Renal pelvis (tissue), 4 donors: Measurements from ENCODE around the gene HK1. TPM values are rescaled to one million over a fixed set of nuclear protein-coding genes. Genes with fewer than 3 reads are reported as not detected.
"Not testable (repeated sequence)": the region's sequence is repeated elsewhere in the genome, so short reads cannot be mapped to it uniquely, and the experiment has no call there.

Source experiments
- DNase-seq: peaks from one replicate; pipeline ENCODE4 v3.0.0-alpha.2; 2013
- polyA plus RNA-seq, 3 donors: library from polyadenylated mRNA; unstranded; fragments of 120-200 nt; gene quantifications; one replicate each; pipeline ENCODE4 v1.2.1, GENCODE V29; 2013; ENCODE audit not compliant: insufficient read length in 3 of 3

HK1 gene
- polyA plus RNA-seq, 3 donors, result 48.5 to 56.6 (median 51.2) TPM

DNA sequence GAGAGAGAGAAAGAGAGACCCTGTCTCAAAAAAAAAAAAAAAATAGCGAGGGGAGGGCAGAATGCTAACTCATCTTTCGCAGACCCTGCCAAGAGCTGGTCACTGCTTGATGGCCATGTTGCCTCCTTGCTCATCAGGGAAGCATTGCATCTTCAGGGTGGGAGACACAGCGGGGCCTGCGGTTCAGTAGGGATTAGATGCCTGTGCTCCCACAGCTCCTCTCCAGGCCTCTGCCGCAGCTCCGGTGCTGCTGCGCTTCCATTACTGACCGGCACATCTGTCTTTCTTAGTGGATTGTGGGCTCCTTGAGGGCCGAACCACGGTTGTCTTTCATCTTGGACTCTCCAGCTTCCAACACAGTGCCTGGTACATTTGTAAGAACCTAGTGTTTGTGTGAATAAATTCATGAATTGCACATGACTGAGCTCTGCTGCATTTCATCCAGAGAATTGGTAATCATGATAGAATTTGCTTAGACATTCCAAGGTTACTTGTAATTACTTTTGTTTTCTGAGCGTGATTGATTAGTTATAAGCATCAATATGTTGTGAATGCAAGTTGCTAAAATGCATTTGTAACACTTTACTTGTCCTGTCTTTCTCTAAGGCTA is 16.8 kb downstream of the HK1 start:
- no peak for DNase-seq

DNA sequence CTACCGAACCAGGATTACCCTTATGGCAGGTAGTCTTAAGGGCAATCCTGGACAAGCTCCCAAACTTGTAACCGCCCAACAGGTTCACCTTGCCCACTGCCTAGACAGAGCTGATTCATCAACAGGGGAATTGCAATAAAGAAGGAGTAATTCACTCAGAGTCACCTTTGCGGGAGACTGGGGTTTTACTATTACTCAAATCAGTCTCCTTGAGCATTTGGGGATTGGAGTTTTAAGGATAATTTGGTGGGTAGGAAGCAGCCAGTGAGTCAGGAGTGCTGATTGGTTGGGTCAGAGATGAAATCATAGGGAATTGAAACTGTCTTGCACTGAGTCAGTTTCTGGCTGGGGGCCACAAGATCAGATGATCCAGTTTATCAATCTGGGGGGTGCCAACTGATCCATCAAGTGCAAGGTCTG is 25.3 kb downstream of the HK1 start:
- DNase-seq, result no peak

DNA sequence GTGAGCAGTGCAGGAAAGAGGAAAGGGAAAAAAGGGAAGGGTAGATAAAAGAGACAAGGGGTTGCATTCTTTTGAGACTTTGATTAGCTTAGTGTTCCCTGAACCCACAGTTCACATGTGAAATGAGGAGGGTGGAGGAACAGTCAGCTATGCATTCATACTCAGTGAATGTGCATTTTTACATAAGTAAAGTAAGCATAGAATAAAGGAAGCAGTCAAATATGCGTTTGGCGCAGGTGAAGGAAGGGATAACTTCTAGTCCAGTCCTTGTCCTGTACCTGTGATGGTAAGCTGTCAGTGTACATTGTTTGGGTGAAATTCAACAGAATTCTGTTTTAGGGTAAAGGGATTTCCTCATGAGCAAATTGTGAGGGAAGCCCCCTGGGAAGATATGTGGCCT is 28.1 kb downstream of the HK1 start:
- DNase-seq, result no peak

DNA sequence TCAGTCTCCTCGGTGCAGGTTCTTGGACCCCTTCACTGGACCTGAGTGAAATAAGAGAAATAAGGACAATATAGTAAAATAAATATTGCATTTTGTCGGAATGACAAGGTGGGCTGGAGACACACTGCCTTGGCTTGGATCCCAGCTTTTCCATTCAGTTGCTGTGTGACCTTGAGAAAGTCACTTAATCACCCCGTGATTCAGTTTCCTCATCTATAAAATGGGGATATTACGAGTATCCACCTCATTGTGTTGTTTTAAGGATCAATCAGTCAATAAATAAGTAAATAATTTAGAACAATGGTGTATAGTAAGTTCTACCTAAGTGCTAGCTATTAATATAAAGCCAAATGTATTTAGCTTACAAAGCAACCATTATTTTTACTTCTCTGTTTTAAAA is 29.1 kb downstream of the HK1 start:
- no peak for DNase-seq

DNA sequence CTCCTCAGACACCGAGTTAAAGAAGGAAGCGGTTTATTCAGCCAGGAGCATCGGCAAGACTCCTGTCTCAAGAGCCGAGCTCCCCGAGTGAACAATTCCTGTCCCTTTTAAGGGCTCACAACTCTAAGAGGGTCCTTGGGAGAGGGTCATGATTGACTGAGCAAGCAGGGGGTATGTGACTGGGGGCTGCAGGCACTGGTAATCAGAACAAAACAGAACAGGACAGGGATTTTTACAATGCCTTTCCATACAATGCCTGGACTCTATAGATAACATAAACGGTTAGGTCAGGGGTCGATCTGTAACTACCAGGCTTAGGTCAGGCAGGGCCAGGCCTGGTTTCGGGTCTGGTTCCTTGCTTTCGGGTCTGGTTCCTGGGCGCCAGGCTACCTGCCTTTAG is 30.0 kb downstream of the HK1 start:
- DNase-seq, result not testable (repeated sequence)

DNA sequence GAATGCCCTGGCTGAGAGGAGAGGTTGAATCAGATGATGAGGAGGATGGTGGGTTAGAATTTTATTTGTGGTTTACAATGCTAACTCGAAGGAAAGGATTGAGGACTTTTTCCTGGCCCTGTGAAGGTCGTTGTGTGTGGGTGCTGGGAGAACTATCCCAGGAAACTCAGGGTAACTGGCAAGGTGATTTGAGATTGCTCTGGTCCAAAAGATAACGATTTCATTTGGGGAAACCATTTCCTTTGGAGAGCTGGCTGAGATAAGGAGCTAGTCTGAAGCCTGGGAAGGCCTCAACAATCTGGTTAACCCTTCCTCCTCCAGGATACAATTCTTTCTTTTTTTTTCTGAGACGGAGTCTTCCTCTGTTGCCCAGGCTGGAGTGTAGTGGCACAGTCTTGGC is 33.0 kb downstream of the HK1 start:
- DNase-seq, result no peak

DNA sequence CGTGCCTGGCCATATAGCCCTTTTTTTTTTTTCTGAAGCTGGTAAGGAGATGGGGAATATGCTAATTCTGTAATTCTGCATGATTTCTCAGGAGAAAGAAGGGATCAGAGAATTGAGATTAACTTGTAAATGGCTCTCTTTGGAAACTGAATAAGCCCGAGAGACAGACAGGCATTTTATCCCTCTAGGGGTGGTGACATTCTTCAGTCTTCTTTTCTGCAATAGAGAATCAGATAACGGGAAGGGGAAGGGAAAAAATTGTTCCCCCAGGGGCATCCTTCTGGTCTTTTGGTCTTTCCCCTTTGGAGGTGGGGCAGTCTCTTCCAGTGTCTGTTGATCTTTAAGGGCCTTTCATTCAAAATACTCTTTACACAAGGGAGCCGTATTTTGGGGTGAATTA is 34.2 kb downstream of the HK1 start:
- no peak for DNase-seq

DNA sequence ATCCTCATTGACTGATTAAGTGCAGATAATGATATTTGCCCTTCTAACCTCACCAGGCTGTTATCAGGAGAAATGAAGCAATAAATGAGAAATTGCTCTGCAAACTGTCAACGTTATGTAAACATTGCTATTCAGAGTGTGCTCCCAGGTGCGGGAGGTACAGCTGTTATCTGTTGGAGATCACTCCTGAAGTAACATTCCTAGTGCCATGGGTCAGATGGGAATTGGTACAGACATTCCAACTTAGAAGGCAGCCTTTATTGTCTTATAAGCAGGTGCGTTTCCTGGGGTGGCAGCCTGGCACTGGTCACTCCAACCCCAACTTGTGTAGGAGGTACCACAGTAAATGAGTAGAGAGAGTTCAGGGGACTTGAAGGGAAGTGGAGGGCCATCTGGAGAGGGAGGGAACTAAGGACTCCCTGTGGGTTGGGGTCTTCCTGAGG is 36.8 kb downstream of the HK1 start:
- no peak for DNase-seq

DNA sequence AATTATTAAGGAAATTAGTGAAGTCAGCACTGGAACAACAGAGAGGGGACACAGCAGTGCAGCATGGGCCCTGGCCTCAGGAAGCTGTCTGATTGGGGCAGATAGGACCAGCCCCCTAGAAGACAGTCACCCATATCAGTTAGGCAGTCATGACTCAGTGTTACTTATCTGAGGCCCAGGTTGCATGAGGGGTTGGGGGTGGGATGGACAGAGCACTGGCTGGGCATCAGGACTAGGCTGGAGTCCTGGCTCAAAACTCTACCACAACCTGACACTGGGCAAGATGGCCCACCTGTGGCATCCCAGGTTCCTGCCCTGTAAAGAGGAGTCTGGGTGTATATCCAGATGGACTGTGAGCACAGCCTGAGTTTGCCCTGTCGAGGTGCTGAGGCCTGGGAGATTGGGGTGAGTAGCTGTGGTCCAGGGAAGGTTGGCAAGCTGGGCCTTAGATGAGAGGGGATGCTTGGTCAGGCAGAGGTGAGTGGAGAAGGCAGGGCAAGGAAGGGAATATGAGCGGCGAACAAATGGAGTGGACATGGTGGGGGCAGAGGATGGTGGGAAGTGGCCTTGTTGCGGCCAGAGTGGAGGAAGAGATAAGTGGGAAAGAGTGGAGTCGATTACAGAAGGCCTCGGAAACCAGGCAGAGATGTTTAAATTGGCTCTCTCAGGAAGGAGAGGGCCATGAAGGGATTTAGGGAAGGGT is 37.5 kb downstream of the HK1 start:
- no peak for DNase-seq

DNA sequence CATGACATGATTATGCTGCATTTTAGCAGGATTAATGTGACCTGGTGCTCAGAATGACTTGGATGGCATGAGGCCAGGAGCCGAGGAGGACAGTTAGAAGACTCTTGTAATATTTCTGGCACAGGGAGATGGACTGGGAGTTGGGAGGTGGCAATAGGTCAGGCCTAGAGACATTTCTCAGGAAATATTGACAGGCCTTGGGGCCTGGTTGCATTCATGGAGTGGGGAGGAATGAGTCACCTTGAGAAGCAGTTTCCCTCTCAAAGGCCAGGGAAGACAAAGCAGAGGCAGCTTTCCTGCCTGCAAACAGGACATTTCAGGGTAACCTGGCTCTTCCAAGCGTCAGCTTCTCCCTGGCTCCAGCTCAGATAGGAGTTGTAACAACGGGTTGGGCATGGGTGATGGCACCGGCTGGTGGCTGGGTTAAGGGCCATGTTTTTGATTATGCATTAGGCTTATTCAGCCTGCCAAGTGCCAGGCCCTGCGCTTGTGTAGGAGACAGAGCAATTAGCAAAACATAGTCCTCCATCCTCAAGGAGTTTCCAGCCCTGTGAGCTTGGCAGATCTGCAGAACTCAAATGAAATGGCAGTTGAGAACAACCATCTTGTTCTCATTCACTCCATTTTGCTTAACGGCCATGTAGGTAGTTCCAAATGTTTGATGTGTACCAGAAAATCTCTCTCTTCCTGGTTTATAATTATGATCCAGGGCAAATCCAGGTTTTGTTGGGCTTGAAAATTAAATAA is 38.2 kb downstream of the HK1 start:
- DNase-seq, result no peak

DNA sequence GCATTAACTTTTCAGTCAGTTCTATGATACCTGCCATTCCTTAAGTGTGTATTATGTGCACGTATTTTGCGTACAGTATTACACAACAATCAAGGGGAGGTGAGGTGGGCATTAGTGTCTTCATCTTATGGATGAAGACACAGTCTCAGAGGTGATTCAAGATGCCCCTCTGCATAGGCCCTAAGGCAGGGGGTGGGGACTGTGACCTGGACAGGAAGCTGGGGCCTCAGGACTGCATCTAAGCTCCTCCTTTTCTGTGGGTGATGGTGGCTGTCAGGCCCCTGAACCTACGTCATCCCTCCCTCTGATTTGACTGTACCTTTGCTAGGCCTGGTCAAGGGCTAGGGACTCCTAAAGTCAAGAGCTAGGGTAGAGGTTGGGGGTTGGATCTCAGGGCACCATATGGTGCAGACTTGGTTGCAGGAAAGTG is 38.9 kb downstream of the HK1 start:
- DNase-seq, result no peak

DNA sequence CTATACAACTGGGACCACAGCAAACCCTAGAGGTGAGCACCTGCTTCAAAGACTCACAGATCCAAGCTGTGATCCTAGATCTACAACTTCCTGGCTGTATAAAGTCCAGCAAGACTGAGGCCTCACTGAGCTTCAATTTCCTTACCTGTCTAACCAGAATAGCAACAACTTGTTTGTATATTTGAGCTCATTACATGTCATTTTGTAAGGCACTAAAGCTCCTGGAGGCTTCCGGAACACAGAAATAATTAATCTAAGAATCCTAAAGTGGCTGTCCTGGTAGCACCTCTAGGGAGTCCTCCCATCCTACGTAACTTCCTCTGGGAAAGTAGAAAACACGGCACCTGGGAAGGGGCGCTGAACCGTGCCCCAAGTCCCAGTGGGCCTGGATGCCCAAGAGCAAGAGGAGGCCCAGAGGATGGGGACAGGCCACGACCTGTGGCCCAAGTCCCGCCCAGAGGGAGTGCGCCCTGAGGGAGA is 39.4 kb downstream of the HK1 start:
- no peak for DNase-seq

DNA sequence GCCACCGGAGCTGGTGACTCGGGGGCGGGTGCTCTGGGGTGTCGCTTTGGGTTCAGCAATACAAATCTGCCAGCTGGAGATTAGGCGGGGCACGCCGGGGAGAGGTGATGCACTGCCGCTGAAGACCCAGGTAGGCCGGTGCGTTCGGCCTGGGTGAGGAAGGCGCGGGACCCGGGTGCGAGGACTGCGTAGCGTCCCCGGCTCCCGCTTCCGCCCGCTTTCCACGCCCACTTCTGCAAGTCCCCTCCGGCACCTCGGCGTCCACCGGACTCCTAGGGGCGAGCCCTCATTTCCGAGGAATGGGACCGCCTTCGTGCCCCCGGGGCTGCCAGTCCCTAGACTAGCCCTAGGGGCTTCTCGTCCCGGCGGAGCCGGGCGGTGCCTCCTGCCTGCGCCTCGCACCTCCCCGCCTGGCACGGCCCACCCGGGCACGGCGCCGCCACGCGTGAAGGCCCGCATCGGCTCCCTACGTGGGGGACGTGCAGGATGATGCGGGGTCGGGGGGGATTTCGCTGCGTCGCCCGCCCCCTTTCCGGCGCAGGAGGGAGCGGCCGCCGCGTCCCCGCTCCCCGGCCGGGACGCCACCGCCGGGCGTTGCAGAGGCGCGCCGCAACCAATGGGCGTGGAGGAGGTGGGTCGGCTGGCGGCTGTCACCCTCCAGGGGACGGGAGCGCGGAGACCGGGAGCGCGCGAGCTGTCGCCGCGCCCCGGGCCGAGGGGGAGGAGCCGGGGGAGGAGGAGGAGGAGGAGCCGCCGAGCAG is 40.0 kb downstream of the HK1 start:
- peak; percentile 93 for DNase-seq

DNA sequence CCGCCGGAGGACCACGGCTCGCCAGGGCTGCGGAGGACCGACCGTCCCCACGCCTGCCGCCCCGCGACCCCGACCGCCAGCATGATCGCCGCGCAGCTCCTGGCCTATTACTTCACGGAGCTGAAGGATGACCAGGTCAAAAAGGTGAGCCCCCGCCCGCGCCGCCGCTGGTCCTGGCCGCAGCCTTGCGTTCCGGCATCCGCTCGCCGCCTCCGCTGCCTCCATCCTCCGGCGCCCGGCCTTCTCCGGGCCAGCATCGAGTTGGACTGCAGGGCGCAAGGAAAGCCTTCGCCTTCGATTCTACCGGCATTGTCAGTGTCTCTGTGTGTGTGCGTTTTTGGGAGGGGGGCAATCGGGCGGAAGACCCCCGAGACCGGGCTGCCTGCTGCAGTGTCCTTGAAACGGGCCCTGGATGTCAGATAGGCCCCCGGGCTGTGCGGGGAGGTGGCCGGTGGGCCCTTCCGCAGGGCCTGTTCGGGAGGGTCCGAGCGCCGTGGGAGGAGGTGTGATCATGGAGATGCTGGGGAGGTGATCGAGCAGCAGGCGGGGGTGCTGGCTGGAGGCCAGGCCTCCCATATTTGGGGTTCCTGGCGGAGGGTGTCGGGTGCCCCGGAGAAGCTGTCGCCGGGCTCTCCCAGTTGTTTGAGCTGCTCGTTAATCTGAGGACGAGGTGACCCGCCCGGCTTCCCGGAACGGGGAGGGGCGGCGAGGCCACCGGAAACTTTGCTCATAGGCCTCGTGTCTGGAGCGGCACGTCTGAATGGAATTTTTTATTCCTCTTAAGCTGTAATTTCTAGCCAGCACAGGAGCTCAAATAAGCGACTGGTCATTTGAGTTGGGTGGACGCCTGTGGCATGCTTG is 40.8 kb downstream of the HK1 start:
- peak; percentile 69 for DNase-seq

DNA sequence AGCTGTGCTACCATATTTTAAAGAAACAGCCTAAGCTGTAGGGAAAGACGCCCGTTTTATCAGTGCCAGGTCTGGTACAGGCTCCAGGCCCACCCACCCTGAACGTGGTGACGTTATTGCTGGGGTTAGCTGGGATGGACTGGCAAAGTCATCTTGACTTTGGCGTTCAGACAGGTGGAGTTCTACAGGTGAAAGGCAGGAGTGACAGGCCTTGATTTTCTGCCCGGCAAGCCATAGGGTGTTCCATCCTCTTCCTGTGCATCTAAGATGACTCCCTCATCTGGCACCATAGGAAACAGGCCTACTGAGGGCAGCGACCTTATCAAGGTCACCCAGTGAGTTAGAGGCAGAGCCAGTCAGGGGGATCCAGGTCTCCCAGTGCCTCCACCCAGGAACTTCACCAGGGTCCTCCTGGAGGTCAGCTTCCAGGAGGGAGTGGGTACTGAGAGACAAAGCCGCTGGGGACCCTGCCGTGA is 41.6 kb downstream of the HK1 start:
- no peak for DNase-seq

DNA sequence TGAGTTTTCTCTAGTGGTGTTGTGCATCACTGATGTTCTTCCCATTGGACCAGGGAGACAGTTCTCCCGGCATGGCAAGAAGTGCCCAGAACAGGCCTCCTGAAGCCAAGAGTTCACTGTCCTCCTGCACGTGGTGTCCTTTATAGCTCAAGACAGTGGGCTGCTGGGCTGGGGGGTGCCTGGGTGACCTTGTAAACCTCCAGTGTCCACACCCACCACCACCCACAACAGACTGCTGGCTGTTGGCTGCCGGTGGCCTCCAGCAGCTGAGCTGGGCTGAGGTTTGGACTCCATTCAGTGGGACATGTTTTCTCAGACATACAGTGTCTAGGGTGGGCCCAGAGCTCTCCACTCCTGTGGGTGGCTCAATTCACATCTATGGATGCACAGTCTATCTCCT is 42.2 kb downstream of the HK1 start:
- DNase-seq, result no peak

DNA sequence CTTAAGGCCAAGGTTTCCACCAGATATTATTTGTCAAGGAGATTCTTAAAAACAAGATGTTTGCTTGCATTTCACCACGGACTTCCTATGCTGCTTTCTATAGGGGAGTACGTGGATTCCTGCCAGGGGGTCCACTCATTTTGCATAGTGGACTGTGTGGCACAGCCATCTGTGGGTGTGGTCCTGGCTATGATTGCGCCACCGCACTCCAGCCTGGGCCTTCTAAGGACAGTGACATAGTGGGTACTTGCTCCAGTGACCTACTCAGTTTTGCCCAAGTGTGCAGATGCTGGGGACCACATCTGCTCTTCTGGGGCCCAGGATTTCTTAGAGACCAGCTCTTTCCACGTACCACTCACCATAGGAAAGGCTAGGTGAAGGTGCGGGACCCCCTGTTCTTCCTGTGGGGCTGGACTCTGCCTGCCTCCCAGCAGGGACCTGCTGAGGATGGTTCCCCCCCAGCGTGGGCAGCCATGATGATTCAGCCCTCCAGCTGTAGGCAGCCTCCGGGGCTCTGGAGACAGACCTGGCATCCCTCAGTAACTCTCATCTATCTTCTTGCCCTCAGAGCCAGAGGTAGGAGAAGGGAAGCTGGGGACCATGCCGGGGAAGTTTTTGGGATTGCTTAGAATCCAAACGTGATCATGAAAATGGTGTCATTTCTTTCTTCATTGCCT is 42.9 kb downstream of the HK1 start:
- DNase-seq, result no peak

DNA sequence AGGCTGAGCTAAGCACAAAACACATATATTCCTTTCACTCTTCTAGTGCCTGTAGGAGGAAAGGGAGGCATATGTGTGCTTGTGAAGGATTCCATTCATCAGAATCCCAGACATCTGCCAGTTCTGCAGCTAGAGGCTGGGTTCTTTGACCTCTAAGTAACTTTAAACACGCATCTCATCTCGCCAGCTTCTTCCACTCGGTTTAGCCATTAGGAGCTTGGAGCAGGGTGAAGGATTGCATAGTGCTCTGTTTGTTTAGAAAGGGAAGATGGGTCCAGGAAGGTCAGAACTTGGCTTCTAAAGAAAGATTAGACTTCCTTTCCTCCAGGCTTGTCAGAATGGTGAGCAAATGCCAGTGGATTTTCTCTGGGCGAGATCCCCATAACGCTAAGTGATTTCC is 43.6 kb downstream of the HK1 start:
- no peak for DNase-seq

DNA sequence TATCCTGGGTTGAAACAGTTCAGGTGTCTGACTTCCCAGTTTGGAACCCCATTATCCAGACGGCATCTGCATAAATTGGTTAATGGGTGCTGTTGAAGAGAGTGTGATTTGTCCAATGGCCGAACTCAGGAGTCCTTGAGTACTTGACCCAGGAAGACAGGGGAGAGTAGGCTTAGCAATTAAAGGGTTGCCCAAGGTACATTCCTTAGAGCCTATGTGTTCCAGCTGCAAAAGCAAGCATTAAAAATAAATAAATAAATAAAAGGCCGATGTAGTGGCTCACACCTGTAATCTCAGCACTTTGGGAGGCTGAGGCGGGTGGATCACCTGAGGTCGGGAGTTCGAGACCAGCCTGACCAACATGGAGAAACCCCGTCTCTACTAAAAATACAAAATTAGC is 44.0 kb downstream of the HK1 start:
- DNase-seq, result not testable (repeated sequence)

DNA sequence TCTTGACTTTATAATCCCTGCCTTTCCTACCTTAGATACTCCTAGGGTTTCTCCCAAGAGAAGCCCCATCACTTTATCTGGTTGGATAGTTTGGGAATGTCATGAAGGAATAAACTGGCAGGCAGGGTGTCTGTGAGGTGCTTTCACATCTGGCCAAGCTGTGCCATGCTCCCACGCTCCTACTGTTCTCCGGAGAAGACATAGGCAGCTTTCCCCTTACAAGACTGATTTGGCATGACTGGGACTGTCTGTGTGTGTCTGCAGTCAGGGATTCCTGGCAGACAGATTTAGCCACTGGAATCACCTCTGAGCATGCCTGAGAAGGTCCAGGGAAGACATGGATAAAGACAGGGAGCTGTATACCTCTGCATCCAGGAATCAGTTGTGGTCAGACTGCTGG is 45.3 kb downstream of the HK1 start:
- DNase-seq, result no peak

DNA sequence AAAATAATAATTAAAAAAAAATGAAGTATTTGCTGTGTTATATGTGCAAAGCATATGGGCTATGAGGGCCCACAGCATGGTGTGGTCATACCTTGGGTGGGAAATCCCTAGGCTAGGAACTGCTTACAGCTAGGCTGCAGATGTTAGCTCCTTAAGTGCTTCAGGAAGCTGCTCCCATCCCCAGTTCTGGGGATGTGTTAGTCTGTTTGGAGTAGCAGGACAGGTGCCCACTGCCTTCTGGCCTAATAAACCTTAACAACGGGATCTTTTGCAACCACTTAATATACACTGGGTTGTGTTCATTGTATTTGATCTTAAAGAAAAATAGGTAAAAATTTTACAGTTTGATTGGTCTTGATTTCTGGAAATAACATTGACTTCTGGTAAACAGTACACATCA is 46.3 kb downstream of the HK1 start:
- no peak for DNase-seq
